NCI-H226 (cell line): ENCODE measurements around the gene MSI1.
A peak's percentile ranks its signal among the peaks of the same experiment; 100 is the strongest.

Experiments used
- DNase-seq: peaks from one replicate; pipeline ENCODE4 v3.0.0-alpha.2; 2015

The MSI1 gene

GRCh38 chr12:120376934-120377572, 8.1 kb upstream of the MSI1 start:
- no peak for DNase-seq

- DNase-seq, result peak; percentile 32
Observed at GRCh38 chr12:120376416-120376815, 7.5 kb upstream of the MSI1 start.

- DNase-seq, result peak; percentile 41
Observed at GRCh38 chr12:120376009-120376408, 7.0 kb upstream of the MSI1 start.

DNA sequence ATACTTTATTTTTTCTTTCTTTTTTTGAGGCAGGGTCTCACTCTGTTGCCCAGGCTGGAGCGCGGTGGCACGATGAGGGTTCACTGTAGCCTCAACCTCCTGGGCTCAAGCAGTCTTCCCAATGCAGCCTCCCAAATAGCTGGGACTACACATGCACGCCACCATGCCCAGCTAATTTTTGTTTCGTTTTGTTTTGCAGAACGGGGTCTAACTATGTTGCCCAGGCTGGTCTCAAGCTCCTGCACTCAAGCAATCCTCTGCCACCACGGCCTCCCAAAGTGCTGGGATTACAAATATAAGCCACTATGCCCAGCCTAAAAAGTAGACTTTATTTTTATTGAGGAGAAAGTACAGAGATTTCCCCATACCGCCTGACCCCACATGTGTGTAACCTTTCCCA, 4.7 kb upstream of the MSI1 start:
- DNase-seq, result no peak

DNA sequence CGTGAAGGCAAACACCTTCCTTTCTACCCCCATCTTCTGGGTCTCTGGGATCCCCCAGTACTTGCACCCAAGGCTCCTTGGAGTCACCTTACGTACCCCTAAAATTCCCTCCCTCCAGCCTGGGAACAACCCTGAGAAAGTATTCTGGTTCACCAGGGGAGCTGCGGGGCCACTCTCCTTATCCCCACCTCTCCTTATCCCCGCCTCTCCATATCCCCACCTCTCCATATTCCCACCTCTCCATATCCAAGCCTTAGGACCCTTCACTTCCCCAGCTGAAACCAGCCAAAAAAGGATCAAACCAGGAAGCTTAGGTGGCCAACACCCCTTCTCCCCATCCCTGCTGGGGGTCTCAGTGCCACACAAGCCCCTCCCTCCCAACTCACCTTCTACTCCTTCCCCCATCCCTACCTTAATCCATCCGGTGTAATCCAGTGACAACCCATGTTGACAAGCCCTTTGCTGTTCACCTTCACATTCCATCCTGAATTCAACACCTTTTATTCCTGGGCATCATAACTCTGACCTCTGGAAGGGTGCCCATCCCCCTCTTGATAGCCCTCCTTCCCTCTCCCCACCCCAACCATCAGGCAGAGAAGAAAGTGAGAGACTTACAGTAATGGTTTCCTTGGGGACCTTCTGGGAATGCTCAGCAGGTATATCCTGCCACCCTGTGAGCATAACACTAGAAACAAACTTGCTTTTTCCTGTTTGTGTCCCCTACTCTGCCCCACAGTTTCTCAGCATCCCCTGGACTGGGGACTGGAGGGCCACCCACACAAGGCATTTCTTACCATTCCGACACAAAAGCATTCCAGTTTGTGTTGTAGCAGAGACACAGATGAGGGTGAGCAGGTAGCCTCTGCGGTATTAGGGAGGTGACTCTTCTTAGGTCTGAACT, 1.6 kb upstream of the MSI1 start:
- DNase-seq, result no peak

GRCh38 chr12:120369603-120370342, 809 bp upstream of the MSI1 start:
- no peak for DNase-seq

DNA sequence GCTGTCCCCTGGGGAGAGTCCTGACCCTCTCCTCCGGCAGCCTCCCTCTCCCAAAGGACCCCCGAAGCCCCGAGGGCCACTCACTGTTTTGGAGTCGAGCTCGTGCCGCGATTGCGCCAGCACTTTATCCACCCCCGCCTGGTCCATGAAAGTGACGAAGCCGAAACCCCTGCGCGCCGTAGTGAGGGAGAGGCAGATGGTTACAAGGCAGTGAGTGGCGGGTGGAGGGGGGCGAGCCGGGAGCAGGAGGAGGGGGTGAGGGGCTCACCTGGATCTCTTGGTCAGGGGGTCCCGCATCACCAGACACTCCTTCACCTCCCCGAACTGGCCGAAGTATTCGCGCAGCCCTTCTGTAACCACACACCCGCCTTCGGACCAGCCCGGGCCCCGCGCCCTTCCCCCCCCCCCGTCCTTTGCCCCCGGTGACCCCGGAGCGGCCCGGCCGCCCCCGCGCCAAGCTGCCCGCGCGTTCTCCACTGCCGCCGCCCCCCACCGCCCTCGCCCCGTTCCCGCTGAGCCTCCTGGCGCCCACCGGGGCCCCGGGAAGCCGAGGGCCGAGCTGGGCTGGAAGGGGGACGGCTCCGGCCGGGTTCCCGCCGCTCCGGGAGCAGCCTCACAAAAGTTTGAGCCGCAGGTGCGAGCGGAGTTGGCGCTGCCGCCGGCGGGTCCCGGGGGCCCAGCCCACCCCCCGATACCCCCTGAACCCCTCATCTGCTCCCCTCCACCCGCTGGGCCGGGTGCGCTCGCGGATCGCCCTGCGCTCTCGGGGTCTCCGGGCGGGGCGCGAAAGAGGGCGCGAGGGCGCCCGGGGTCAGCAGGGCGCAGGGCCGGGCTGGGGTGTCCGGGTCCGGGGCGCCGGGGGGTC, 808 bp downstream of the MSI1 start:
- DNase-seq, result no peak

DNA sequence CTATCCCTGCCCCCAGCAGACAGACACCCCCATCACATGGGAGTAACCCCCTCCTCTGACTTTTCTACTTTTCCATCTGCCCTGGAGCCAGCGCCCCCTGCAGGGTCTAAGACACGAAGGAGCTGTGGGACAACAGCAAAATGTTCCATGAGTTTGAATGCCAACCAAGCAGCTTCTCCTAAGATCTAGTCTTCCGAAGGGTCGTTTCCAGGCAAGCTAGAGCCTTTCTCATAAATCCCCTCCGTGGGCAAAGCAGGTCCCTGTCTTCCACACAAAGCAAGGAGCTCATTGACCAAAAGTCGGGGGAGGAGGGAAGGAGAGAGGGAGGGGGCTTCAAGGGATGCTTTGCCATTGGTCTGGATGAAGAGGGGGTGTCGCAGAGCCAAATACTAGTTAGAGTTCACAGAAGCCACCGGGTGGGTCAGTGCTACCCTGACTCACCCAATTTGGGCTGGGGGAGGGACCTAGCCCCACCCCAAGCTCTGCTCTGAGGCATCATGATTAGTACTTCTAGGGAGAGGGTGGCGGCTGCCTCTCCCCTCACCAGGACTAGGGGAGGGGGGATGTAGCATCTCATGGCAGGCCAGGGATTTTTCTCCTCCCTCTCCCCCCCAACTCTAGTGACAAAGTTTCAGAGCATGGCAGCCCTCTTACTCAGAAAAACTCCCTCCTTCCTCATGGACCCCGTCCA, 1.6 kb downstream of the MSI1 start:
- DNase-seq, result no peak

DNA sequence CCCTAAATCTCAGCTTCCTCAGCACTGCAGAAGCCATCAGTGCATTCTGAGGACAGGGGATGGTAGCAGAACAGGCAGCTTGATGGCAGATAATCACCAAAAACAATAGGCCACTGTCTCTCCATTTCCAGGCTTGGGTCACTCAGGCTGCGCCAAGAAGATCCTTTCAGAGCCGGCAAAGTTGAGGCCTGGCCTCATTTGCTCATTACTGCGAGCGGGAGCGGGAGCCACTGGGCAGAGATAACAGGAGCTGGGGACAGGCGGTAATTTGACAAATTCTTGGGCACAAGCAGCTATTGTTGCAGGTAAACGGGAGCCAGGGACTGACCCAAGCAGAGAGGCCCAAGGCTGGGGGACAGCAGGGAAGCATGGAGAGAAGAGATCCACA, 2.1 kb downstream of the MSI1 start:
- DNase-seq, result no peak

- DNase-seq, result no peak
Observed at GRCh38 chr12:120366341-120366705, 2.6 kb downstream of the MSI1 start.

DNA sequence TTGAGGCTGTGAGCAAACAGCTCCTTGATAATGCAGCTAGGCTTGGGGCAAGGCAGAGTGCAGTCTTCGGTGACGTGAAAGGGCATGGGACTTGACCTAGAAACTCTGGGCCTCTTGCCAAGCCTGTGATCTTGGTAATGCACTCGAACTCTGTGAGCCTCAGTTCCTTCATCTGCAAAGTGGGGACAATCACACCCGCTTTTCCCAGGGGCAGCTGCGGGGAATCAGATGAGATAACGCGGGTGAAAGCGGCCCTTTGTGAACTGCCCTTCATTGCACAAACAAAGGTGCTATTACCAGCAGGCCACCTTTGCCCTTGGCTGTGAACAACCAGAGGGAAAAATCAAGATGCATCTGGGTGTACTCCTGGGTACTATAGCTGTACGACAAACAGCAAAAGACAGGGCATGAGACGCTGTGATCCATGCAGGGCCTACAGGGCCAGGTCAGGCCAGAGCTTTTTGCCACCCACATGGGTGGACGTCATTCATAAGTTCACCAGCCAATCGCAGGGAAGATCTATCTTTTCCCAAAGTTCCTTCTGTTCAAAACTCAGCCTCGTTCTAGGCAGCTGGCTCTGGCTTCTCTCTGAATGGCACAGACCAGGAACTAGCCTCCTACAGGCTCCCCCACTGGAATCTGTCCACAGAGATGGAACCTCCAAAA, 3.2 kb downstream of the MSI1 start:
- no peak for DNase-seq

- DNase-seq, result no peak
Observed at GRCh38 chr12:120364487-120364886, 4.5 kb downstream of the MSI1 start.

DNA sequence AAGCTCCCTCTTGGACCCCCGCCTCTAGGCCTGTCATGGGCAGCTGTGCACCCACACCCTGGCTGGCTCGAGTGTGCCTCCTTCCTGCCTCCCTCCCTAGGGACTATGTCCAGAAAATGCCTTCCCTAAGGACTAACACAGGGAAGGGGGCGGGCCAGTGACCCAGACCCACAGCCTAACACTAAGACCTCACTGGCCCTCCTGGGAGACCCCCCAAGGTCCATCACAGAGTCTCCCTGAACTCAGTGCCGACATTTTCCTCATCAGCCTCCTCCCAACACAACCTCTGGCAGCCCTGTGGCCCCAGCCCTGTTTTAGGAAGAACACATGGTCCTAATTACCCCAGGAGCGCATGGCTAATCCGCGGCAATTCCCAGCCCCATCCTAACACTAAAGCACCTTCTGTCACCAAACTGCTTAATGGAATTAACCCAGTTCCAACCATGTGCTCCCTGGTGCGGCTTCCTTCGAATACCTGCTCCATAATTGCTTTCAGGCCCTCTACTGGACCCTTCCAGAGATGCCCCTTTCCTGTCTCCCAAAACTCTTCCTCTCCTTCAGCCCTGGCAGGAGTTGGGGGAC, 5.6 kb downstream of the MSI1 start:
- no peak for DNase-seq

GRCh38 chr12:120362516-120363273, 6.3 kb downstream of the MSI1 start:
- no peak for DNase-seq

- no peak for DNase-seq
Observed at GRCh38 chr12:120361506-120362208, 7.3 kb downstream of the MSI1 start.

DNA sequence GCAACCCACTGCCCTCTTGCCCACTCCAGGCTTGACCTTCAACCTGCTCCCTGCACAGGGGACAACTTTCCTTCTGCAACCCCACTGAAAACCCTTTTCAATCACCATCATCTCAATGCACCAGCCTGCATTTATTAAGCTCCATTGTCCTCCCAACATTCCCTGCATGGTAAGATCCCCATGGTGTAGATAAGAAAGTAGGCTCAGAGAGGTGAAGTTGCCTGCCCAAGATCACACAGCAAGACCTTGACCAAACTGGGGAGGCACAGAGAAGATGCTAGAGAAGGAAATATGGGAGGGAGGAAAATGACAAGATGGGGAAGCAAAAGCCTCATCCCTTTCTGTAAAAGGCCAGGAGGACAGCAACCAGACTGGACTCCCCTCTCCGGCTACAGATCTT, 9.8 kb downstream of the MSI1 start:
- no peak for DNase-seq

GRCh38 chr12:120358412-120359100, 10.4 kb downstream of the MSI1 start:
- DNase-seq, result no peak

GRCh38 chr12:120357104-120357503, 11.9 kb downstream of the MSI1 start:
- DNase-seq, result no peak

DNA sequence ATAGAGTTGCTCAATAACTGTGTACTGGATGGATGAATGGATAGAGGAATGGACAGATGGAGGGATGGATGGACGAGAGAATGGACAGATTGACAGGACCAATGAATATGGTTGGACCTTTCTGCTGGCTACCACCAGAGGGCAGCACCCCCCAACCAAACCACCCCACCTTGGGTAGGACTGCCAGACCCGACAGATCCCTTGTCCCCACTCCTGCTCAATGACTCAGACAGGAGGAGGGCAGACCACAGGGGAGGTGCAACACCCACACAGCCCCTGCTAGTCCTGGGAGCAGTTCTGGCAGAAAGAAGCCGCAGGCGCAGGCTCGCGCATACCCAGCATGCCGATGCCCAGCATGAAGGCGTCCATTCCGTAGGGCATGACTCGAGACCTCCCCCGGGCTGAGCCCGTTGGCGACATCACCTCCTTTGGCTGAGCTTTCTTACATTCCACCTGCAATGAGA, 12.4 kb downstream of the MSI1 start:
- DNase-seq, result peak; percentile 99
